ENCODE measurements around the gene PCDH15. TPM values are rescaled to one million over a fixed set of nuclear protein-coding genes. Genes with fewer than 3 reads are reported as not detected.

Gene PCDH15
- total and polyA plus RNA-seq, 2 of the 8 experiments (the other 6 are each of a cell fraction or from before 2014, with no cell fraction given) = 0.11 TPM; not detected in 1

DNA sequence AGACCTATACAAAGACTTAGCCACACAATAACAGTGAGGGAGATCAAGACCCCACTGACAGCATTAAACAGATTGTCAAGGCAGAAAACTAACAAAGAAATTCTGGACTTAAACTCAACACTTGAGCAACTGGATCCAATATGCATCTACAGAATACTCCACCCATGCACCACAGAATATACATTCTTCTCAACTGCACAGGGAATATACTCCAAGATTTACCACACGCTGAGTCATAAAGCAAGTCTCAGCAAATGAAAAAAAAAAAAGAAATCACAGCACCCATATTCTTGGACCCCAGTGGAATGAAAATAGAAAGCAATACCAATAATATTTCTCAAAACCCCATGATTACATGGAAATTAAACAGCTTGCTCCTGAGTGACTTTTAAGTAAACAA lies 680.2 kb downstream of the PCDH15 start:
- no peak overlapping the region for H3K4me3 ChIP-seq (ENCODE audit: extremely low read depth in 1 of 4, insufficient read depth in 2 of 4, low read depth in 3 of 4, low read length in 4 of 4)
- H3K9ac ChIP-seq (replicated peaks in 1 of 4; ENCODE audit: extremely low read depth in 1 of 4, low read depth in 3 of 4, low read length in 3 of 4) = no peak overlapping the region
- H4K5ac ChIP-seq (ENCODE audit: insufficient read length, low read depth, low read length) = no peak overlapping the region
- H3K4me1 ChIP-seq (replicated peaks in 1 of 4; ENCODE audit: control insufficient read depth in 3 of 4, insufficient read depth in 4 of 4, low read length in 3 of 4) = no peaks in the 10 kb centered on the region
- no peak overlapping the region for H3K27ac ChIP-seq (ENCODE audit: low read depth, low read length)
- H2BK5ac ChIP-seq (ENCODE audit: low read depth, low read length) = no peak overlapping the region
- no peak overlapping the region for H3K56ac ChIP-seq (replicated peaks; ENCODE audit: insufficient read length, low read depth, low read length)
- H4K91ac ChIP-seq (replicated peaks; ENCODE audit: insufficient read length, low read length) = no peak overlapping the region
- 0 out of 4 replicates have a peak, but pooled peaks cover 5 to 10% of the 10 kb centered on the region in 2 experiments for H3K9me3 ChIP-seq (ENCODE audit: insufficient read depth in 2 of 2, low read depth in 1 of 2, low read length in 1 of 2)
- H2BK12ac ChIP-seq (ENCODE audit: low read depth, low read length) = no peak overlapping the region
- no peaks in the 10 kb centered on the region for H3K36me3 ChIP-seq (ENCODE audit: control insufficient read depth in 2 of 4, insufficient read depth in 4 of 4, low read length in 3 of 4)
- H2BK20ac ChIP-seq (ENCODE audit: low read length) = no peak overlapping the region
- no peak overlapping the region for H4K8ac ChIP-seq (ENCODE audit: extremely low read depth, insufficient read depth, low read length)
- no peak overlapping the region for H3K23ac ChIP-seq (ENCODE audit: insufficient read length)
- H2BK120ac ChIP-seq (replicated peaks; ENCODE audit: low read depth, low read length) = no peak overlapping the region
- no peak overlapping the region for H3K4me2 ChIP-seq (ENCODE audit: insufficient read depth in 1 of 2, low read depth in 2 of 2, low read length in 2 of 2)
- no peaks in the 10 kb centered on the region for H4K20me1 ChIP-seq (replicated peaks in 1 of 2; ENCODE audit: control insufficient read depth in 1 of 2, insufficient read depth in 2 of 2, low read length in 2 of 2)
- H2AK5ac ChIP-seq (ENCODE audit: low read depth, low read length) = no peak overlapping the region
- no peaks in the 10 kb centered on the region for H3K79me2 ChIP-seq (ENCODE audit: control insufficient read depth in 1 of 2, insufficient read depth in 2 of 2, low read length in 2 of 2)
- H3K27me3 ChIP-seq (replicated peaks in 1 of 4; ENCODE audit: control insufficient read depth in 3 of 4, extremely low read depth in 1 of 4, insufficient read depth in 3 of 4, low read length in 3 of 4) = no peaks in the 10 kb centered on the region
- H3K14ac ChIP-seq (ENCODE audit: insufficient read length) = no peak overlapping the region
- POLR2A ChIA-PET (ENCODE audit: partially characterized antibody) = no interaction called here
- no peak for TF ChIP-seq POU5F1 (IDR thresholded peaks at IDR 0.05; ENCODE audit: low read depth, low read length)
- CTCF ChIA-PET (ENCODE audit: partially characterized antibody) = no interaction called here
- FAIRE-seq (no peak), DNase-seq (ENCODE audit: low read depth in 1 of 2, low spot score in 2 of 2) (no peak)
- H3K18ac ChIP-seq (ENCODE audit: extremely low read depth, low read length) = no peak overlapping the region
- no peaks in the 10 kb centered on the region for H3K79me1 ChIP-seq (ENCODE audit: low read depth, low read length)
- H2AFZ ChIP-seq (ENCODE audit: low read length) = no peak overlapping the region
- H3K23me2 ChIP-seq (ENCODE audit: low read depth, low read length) = no peaks in the 10 kb centered on the region
- no peak overlapping the region for H3K4ac ChIP-seq (replicated peaks; ENCODE audit: insufficient read length, low read depth, low read length)
- no peak overlapping the region for H2BK15ac ChIP-seq (ENCODE audit: low read length)
- WGBS, 2 experiments (ENCODE audit: extremely low coverage in 1 of 2, insufficient coverage in 1 of 2, insufficient read length in 1 of 2, insufficient replicate concordance in 2 of 2, low coverage in 1 of 2, low lambda C conversion rate in 2 of 2, missing lambda C conversion rate in 1 of 2) = 0% methylated on average over 1 of the region's 1 CpG; no CpG with 5 or more reads in 1 of the 2 experiments
